COLO829 (cell line): ENCODE measurements around the gene KRTAP5-6.
A peak's percentile ranks its signal among the peaks of the same experiment; 100 is the strongest.

Experiments used
- DNase-seq: peaks from one replicate; pipeline ENCODE4 v3.0.0; 2012; ENCODE audit warnings: low spot score

The KRTAP5-6 gene

GRCh38 chr11:1696608-1697570, at the start of gene KRTAP5-6:
Gene KRTAP5-6, plus strand, starts transcription at chr11:1697195. Its CDS starts 51 bp downstream, at chr11:1697246.
- DNase-seq, result no peak

- no peak for DNase-seq
These were observed 48.9 kb upstream of the KRTAP5-6 start for GRCh38 chr11:1647901-1648652.

GRCh38 chr11:1648653-1649420, 48.2 kb upstream of the KRTAP5-6 start:
- no peak for DNase-seq

GRCh38 chr11:1650034-1650917, 46.7 kb upstream of the KRTAP5-6 start:
- no peak for DNase-seq

GRCh38 chr11:1650918-1651262, 46.1 kb upstream of the KRTAP5-6 start:
- DNase-seq, result no peak

GRCh38 chr11:1651411-1651980, 45.5 kb upstream of the KRTAP5-6 start:
- DNase-seq, result no peak

GRCh38 chr11:1652026-1652425, 45.0 kb upstream of the KRTAP5-6 start:
- DNase-seq, result no peak

- DNase-seq, result no peak
These were observed 44.6 kb upstream of the KRTAP5-6 start for GRCh38 chr11:1652442-1652770.

- peak; percentile 67 for DNase-seq
These were observed 44.0 kb upstream of the KRTAP5-6 start for GRCh38 chr11:1652771-1653540.

- DNase-seq, result no peak
These were observed 43.2 kb upstream of the KRTAP5-6 start for GRCh38 chr11:1653541-1654387.

- DNase-seq, result no peak
These were observed 42.4 kb upstream of the KRTAP5-6 start for GRCh38 chr11:1654388-1655167.

GRCh38 chr11:1655168-1656060, 41.6 kb upstream of the KRTAP5-6 start:
- no peak for DNase-seq

GRCh38 chr11:1656061-1656441, 40.9 kb upstream of the KRTAP5-6 start:
- DNase-seq, result no peak

GRCh38 chr11:1656670-1657069, 40.3 kb upstream of the KRTAP5-6 start:
- no peak for DNase-seq

- DNase-seq, result no peak
These were observed 37.5 kb upstream of the KRTAP5-6 start for GRCh38 chr11:1659506-1659905.

- DNase-seq, result no peak
These were observed 36.7 kb upstream of the KRTAP5-6 start for GRCh38 chr11:1660111-1660867.
